IMR-90 (cell line): ENCODE results near the gene ZSWIM5.

ENCODE experiments used
- BHLHE40 ChIP-seq: fragments of 150-350 bp; IDR thresholded peaks from 2 replicates; pipeline ENCODE4 v1.6.1; 2016; ENCODE audit warnings: mild to moderate bottlenecking, low read depth, low read length
- CTCF ChIP-seq: conservative IDR thresholded peaks from 2 replicates; pipeline ENCODE4 v1.5.1; 2012; ENCODE audit warnings: mild to moderate bottlenecking, low read depth, low read length, improper control_type of control experiment
- POLR2A ChIP-seq: IDR thresholded peaks from 2 replicates; pipeline ENCODE4 v1.6.1; 2012; ENCODE audit warnings: mild to moderate bottlenecking, low read depth, low read length
- RAD21 ChIP-seq: IDR thresholded peaks from 2 replicates; pipeline ENCODE4 v1.6.1; 2012; ENCODE audit warnings: low read length, improper control_type of control experiment
- RCOR1 ChIP-seq: IDR thresholded peaks from 2 replicates; pipeline ENCODE4 v1.6.1; 2012; ENCODE audit warnings: mild to moderate bottlenecking, low read length, improper control_type of control experiment; ENCODE audit not compliant: insufficient replicate concordance
- RFX5 ChIP-seq: IDR thresholded peaks from 2 replicates; pipeline ENCODE4 v1.8.0; 2012; ENCODE audit warnings: low read depth, mild to moderate bottlenecking, low read length, moderate library complexity

- TF ChIP-seq CTCF (no peak), BHLHE40 (no peak), POLR2A (no peak), RCOR1 (no peak), RFX5 (no peak), RAD21 (no peak)
Observed at GRCh38 chr1:45244660-45245059, 38.3 kb upstream of the ZSWIM5 start.
